Body of pancreas (tissue), 4 donors: ENCODE results near the gene GTPBP6. TPM values are rescaled to one million over a fixed set of nuclear protein-coding genes. Genes with fewer than 3 reads are reported as not detected.
A peak's percentile ranks its signal among the peaks of the same experiment; 100 is the strongest.
"Not testable (repeated sequence)": the region's sequence is repeated elsewhere in the genome, so short reads cannot be mapped to it uniquely, and the experiment has no call there.

Source experiments
- ATAC-seq: fragments of 150-250 bp; one replicate; pipeline ENCODE4 v1.9.1; 2016
- DNase-seq, 4 donors: peaks; one replicate each; pipeline ENCODE4 v3.0.0-alpha.2; 2019
- H3K27ac ChIP-seq, 4 donors: fragments of 200-600 bp; sonication (generic); 1 replicate in 3 of 4; 2 replicates in 1 of 4; pipeline versions ENCODE4 v1.5.1 to v1.6.1; 2016 to 2019; ENCODE audit warnings: mild to moderate bottlenecking in 1 of 4, mixed read lengths in 1 of 4, moderate library complexity in 1 of 4
- H3K27me3 ChIP-seq, 2 donors: fragments of 200-600 bp; sonication (generic); one replicate each; pipeline ENCODE4 v1.6.0; 2016; ENCODE audit warnings: mild to moderate bottlenecking in 1 of 2
- H3K36me3 ChIP-seq, 2 donors: fragments of 200-600 bp; sonication (generic); replicated peaks in 1 of 2; 2 replicates each; pipeline ENCODE4 v1.5.1; 2016; ENCODE audit warnings: low read depth in 2 of 2; ENCODE audit not compliant: insufficient read depth in 1 of 2
- H3K4me1 ChIP-seq: fragments of 200-600 bp; sonication (generic); one replicate; pipeline ENCODE4 v1.6.0; 2016
- H3K4me3 ChIP-seq, 2 donors: fragments of 200-600 bp; sonication (generic); 1 replicate in 1 of 2; 2 replicates in 1 of 2; pipeline ENCODE4 v1.5.1; 2016 to 2019
- H3K9me3 ChIP-seq, 3 donors: fragments of 200-600 bp; sonication (generic); 1 replicate in 2 of 3; 2 replicates in 1 of 3; pipeline ENCODE4 v1.5.1; 2016
- CTCF ChIP-seq, 7 experiments: fragments of 450-650 bp in 4 of 7; fragments of 200-600 bp in 3 of 7; sonication (generic) in 3 of 7; IDR thresholded peaks; one replicate each; pipeline ENCODE4 v1.5.1; 2016 to 2019; ENCODE audit warnings: antibody characterized with exemption in 7 of 7
- POLR2A ChIP-seq, 3 donors: fragments of 450-650 bp; IDR thresholded peaks; one replicate each; pipeline ENCODE4 v1.6.1; 2016; ENCODE audit warnings: antibody characterized with exemption in 3 of 3, mild to moderate bottlenecking in 2 of 3
- WGBS, 2 donors: methylation state at CpG; one replicate each; pipeline ENCODE4 v1.1.5; 2017; 5-methylcytosine and 5-hydroxymethylcytosine counted together
- intact Hi-C: fragments of 100-400 bp; cut with DNase I; formaldehyde crosslinking; loops from one replicate; pipeline ENCODE4 v1.15.1; 2023
- total RNA-seq, 2 donors: library from RNA; depleted of rRNA; stranded (reverse); fragments of >200 nt; gene quantifications; one replicate each; pipeline ENCODE4 v1.1.0, GENCODE V29; 2016

The GTPBP6 gene
- total RNA-seq, 2 donors from 2014 or later = 25.7 to 32.4 TPM

DNA sequence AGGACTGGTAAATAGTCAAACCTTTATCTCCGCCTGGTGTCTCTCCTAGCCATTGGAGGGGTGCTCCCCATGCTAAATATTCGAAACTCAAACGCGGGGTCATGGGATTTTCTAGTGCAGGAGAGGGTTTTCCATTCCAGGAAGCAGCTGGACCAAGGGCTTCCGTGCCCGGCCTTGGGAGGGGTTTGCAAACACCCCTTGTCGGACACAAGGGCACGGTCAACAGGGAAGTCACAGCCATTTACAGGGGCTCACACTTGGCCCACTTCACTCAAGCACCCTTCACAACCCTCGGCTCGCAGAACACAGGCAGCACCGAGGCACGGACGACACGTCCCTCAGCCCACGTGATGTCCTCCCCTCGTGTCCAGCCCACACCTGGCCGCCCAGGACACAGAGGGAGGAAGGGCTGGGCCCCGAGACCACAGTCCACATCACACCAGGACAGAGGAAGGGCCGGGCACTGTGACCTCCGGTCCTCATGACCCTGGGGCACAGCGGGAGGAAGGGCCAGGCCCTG, 47.7 kb downstream of the GTPBP6 start:
- no peak overlapping the region for H3K4me3 ChIP-seq
- peaks cover 5% of the 10 kb centered on the region for H3K4me1 ChIP-seq
- no peaks in the 10 kb centered on the region for H3K36me3 ChIP-seq
- H3K27me3 ChIP-seq = no peaks in the 10 kb centered on the region
- no peak overlapping the region for H3K27ac ChIP-seq
- DNase-seq (peak in 3 of 4 donors; percentile 2 to 10 (median 7)), ATAC-seq (no peak)
- 86 to 92% methylated on average over 12 to 15 of the region's 21 CpGs for WGBS, 2 donors
- intact Hi-C loops = no loop called here
- TF ChIP-seq CTCF (IDR thresholded peaks at IDR 0.05) (no peak), POLR2A (IDR thresholded peaks at IDR 0.05) (no peak)
- H3K9me3 ChIP-seq = no peaks in the 10 kb centered on the region

DNA sequence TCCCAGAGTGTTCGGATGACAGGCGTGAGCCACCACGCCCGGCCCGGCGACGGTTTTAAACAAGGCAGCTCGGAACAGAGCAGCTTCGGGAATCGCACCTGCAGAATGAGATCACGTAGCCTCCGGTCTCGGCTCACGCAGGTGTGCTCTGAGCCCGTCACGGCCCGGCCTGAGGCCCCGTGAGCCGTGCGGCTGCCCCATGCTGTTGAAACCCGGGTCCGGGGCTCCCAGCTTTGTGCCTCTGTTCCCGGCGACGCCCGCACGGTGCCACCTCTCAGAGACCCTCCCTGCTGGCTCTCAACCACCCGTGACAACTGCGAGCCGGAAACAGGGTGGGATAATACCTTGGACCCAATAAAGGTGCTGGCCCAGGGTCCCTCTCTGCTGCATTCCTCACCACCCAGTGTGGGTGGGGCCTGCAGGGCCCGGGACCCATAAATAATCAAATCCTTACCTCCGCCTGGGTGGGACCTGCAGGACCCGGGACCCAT, 50.8 kb downstream of the GTPBP6 start:
- intact Hi-C loops = no loop called here
- peak in 1 of 4 donors; percentile 3 for DNase-seq
- no peak for ATAC-seq
- Histone ChIP-seq H3K27ac (no peak overlapping the region), H3K4me1 (peaks cover 21% of the 10 kb centered on the region), H3K27me3 (no peaks in the 10 kb centered on the region), H3K36me3 (no peaks in the 10 kb centered on the region), H3K4me3 (no peak overlapping the region), H3K9me3 (no peaks in the 10 kb centered on the region)
- TF ChIP-seq CTCF (IDR thresholded peaks at IDR 0.05) (no peak), POLR2A (IDR thresholded peaks at IDR 0.05) (no peak)
- 87 to 93% methylated on average over 16 to 27 of the region's 33 CpGs for WGBS, 2 donors

DNA sequence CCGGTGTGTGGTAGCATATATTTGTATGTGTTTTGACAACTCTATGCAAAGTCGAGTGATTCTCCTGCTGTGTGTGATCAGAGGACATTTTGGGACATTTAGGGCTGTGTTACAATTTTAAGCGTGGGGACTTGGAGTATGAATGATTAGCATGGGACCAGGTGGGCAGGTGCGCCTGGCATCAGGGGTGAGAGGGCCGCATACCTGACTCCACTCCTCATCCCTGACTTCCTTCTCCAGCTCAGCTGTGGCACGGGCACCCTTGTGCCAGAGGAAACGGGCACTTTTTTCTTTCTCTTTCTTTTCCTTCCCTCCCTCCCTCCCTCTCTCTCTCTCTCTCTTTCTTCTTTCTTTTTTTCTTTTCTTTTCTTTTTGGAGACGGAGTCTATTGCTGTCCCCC, 53.1 kb downstream of the GTPBP6 start:
- H3K27me3 ChIP-seq = no peaks in the 10 kb centered on the region
- H3K36me3 ChIP-seq = no peaks in the 10 kb centered on the region
- peaks cover 38% of the 10 kb centered on the region for H3K4me1 ChIP-seq
- no peaks in the 10 kb centered on the region for H3K9me3 ChIP-seq
- WGBS, 2 donors = 92 to 94% methylated on average over 6 to 8 of the region's 8 CpGs
- no peak for ATAC-seq
- no peak overlapping the region for H3K27ac ChIP-seq
- intact Hi-C loops = no loop called here
- no peak for DNase-seq
- no peak for TF ChIP-seq POLR2A (IDR thresholded peaks at IDR 0.05)
- TF ChIP-seq CTCF (IDR thresholded peaks at IDR 0.05) = no peak
- H3K4me3 ChIP-seq = no peak overlapping the region

DNA sequence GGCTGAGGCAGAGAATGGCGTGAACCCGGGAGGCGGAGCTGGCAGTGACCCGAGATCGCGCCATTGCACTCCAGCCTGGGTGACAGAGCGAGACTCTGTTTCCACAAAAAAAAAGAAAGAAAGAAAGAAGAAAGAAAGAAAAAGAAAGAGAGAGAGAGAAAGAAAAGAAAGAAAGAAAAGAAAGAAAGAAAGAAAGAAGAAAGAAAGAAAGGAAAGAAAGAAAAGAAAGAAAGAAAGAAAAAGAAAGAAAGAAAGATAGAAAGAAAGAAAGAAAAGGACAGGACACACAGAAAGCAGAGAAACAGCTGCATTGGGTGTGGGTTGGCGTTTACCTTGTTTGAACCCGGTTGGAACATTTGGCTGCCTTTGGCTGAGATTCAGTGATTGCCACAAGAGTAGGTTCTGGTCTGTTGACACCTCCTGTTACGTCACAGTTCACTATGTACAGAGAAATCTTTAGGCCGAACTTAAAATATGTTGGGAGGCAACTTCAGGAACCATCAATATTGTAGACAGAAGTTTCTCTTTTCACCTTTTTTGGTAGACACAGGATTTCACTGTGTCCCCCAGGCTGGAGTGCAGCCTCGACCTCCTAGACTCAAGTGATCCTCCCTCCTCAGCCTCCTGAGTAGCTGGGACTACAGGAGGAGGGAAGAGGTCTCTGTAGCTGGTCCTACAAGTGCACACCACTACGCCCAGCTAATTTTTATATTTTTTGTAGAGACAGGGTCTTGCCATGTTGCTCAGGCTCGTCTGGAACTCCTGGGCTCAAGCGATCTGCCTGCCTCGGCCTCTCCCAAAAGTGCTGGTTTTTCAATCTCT, 53.8 kb downstream of the GTPBP6 start:
- DNase-seq = peak in 3 of 4 donors; percentile 42 to 78 (median 55)
- no peak overlapping the region for H3K4me3 ChIP-seq
- 55 to 74% methylated on average over 10 to 16 of the region's 16 CpGs for WGBS, 2 donors
- H3K9me3 ChIP-seq = no peaks in the 10 kb centered on the region
- peak; percentile 78 for ATAC-seq
- H3K4me1 ChIP-seq = peaks cover 38% of the 10 kb centered on the region
- H3K27ac ChIP-seq = no peak overlapping the region
- no peaks in the 10 kb centered on the region for H3K36me3 ChIP-seq
- intact Hi-C loops = no loop called here
- TF ChIP-seq CTCF (IDR thresholded peaks at IDR 0.05) = no peak
- TF ChIP-seq POLR2A (IDR thresholded peaks at IDR 0.05) = no peak
- no peaks in the 10 kb centered on the region for H3K27me3 ChIP-seq

- peaks cover 38% of the 10 kb centered on the region for H3K4me1 ChIP-seq
- H3K4me3 ChIP-seq, H3K27me3 ChIP-seq, H3K27ac ChIP-seq, H3K9me3 ChIP-seq, H3K36me3 ChIP-seq, ATAC-seq, intact Hi-C loops: not testable (repeated sequence)
- WGBS, 2 donors = 78 to 82% methylated on average over 16 of the region's 16 CpGs
- peak in 1 of 4 donors; percentile 4 for DNase-seq
Observed at GRCh38 chrX:264006-264405, 54.6 kb downstream of the GTPBP6 start.
